Glutamatergic neuron (in vitro differentiated cells): ENCODE results near the gene MBOAT1. TPM values are rescaled to one million over a fixed set of nuclear protein-coding genes. Genes with fewer than 3 reads are reported as not detected.

Experiments used
- DNase-seq: peaks from one replicate; pipeline ENCODE4 v3.0.0; 2022
- H3K27ac Mint-ChIP-seq: one replicate; pipeline ENCODE4 v1.8.0; 2020; ENCODE audit warnings: mild to moderate bottlenecking, mixed read lengths, inconsistent platforms; ENCODE audit not compliant: unreplicated experiment
- H3K27me3 Mint-ChIP-seq: one replicate; pipeline ENCODE4 v1.8.0; 2020; ENCODE audit warnings: mild to moderate bottlenecking, moderate library complexity, mixed read lengths, inconsistent platforms; ENCODE audit not compliant: unreplicated experiment
- H3K36me3 Mint-ChIP-seq: one replicate; pipeline ENCODE4 v1.8.0; 2020; ENCODE audit warnings: mild to moderate bottlenecking, mixed read lengths, inconsistent platforms; ENCODE audit not compliant: unreplicated experiment
- H3K4me1 Mint-ChIP-seq: one replicate; pipeline ENCODE4 v1.8.0; 2020; ENCODE audit warnings: mild to moderate bottlenecking, low read depth, mixed read lengths, inconsistent platforms; ENCODE audit not compliant: unreplicated experiment
- H3K4me3 Mint-ChIP-seq: one replicate; pipeline ENCODE4 v1.8.0; 2020; ENCODE audit warnings: mild to moderate bottlenecking, mixed read lengths, inconsistent platforms; ENCODE audit not compliant: unreplicated experiment
- H3K9me3 Mint-ChIP-seq: one replicate; pipeline ENCODE4 v1.8.0; 2020; ENCODE audit warnings: mild to moderate bottlenecking, moderate library complexity, mixed read lengths, inconsistent platforms; ENCODE audit not compliant: unreplicated experiment
- total RNA-seq: library from RNA; stranded (reverse); fragmentation: NEBNext Ultra II Directional; extraction: Animal tissue kit (Norgen Biotek cat#: 25700); gene quantifications from one replicate; pipeline ENCODE4 v1.2.1, GENCODE V29; 2021; ENCODE audit not compliant: unreplicated experiment
- TF ChIP-seq, protein P1 (sequence below): fragments of 200-600 bp; sonication (generic); IDR thresholded peaks from one replicate; pipeline ENCODE4 v1.5.0; 2021; ENCODE audit not compliant: partially characterized antibody, unreplicated experiment

MBOAT1 gene
- total RNA-seq, 1 donor from 2014 or later, result not detected

GRCh38 chr6:20160541-20161283, 51.6 kb downstream of the MBOAT1 start:
- Mint-ChIP-seq H3K27me3 (no peaks in the 10 kb centered on the region), H3K4me3 (no peak overlapping the region), H3K4me1 (no peaks in the 10 kb centered on the region), H3K36me3 (no peaks in the 10 kb centered on the region), H3K27ac (no peak overlapping the region), H3K9me3 (no peaks in the 10 kb centered on the region)
- TF ChIP-seq, protein P1, sequence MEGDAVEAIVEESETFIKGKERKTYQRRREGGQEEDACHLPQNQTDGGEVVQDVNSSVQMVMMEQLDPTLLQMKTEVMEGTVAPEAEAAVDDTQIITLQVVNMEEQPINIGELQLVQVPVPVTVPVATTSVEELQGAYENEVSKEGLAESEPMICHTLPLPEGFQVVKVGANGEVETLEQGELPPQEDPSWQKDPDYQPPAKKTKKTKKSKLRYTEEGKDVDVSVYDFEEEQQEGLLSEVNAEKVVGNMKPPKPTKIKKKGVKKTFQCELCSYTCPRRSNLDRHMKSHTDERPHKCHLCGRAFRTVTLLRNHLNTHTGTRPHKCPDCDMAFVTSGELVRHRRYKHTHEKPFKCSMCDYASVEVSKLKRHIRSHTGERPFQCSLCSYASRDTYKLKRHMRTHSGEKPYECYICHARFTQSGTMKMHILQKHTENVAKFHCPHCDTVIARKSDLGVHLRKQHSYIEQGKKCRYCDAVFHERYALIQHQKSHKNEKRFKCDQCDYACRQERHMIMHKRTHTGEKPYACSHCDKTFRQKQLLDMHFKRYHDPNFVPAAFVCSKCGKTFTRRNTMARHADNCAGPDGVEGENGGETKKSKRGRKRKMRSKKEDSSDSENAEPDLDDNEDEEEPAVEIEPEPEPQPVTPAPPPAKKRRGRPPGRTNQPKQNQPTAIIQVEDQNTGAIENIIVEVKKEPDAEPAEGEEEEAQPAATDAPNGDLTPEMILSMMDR, result no peak
- DNase-seq, result no peak

- Mint-ChIP-seq H3K4me1 (no peaks in the 10 kb centered on the region), H3K4me3 (no peak overlapping the region), H3K27me3 (no peaks in the 10 kb centered on the region), H3K27ac (no peak overlapping the region), H3K36me3 (no peaks in the 10 kb centered on the region), H3K9me3 (no peaks in the 10 kb centered on the region)
- TF ChIP-seq, protein P1, result no peak
- no peak for DNase-seq
These were observed 52.3 kb downstream of the MBOAT1 start for GRCh38 chr6:20159781-20160540.

DNA sequence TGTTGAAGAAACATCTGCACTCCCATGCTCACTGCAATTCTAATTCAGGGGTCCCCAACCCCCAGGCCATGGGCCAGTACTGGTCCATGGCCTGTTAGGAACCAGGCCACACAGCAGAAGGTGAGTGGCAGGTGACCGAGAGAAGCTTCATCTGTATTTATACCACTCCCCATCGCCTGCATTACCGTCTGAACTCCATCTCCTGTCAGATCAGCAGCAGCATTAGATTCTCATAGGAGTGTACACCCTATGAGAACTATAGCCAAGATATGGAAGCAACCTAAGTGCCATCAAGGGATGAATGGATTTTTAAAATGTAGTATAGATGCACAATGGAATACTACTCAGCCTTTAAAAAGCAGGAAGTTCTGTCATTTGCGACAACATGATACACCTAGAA, 53.2 kb downstream of the MBOAT1 start:
- no peak for DNase-seq
- TF ChIP-seq, protein P1, result no peak
- Mint-ChIP-seq H3K9me3 (no peaks in the 10 kb centered on the region), H3K27me3 (no peaks in the 10 kb centered on the region), H3K4me3 (no peak overlapping the region), H3K27ac (no peak overlapping the region), H3K36me3 (no peaks in the 10 kb centered on the region), H3K4me1 (no peaks in the 10 kb centered on the region)

- no peaks in the 10 kb centered on the region for H3K27me3 Mint-ChIP-seq
- TF ChIP-seq, protein P1, result no peak
- no peak for DNase-seq
- H3K4me3 Mint-ChIP-seq, result no peak overlapping the region
- no peaks in the 10 kb centered on the region for H3K9me3 Mint-ChIP-seq
- H3K36me3 Mint-ChIP-seq, result no peaks in the 10 kb centered on the region
- no peak overlapping the region for H3K27ac Mint-ChIP-seq
- H3K4me1 Mint-ChIP-seq, result no peaks in the 10 kb centered on the region
These were observed 53.6 kb downstream of the MBOAT1 start for GRCh38 chr6:20158676-20159075.

DNA sequence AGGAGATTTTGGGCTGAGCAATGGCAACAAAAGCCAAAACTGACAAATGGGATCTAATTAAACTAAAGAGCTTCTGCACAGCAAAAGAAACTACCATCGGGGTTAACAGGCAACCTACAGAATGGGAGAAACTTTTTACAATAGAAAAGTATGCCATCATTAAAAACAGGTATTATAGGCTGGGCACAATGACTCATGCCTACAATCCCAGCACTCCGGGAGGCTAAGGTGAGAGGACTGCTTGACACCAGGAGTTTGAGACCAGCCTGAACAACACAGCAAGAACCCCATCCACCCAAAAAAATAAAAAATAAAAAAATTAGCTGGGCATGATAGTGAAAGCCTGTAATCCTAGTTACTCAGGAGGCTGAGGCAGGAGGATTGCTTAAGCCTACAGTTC, 55.4 kb downstream of the MBOAT1 start:
- no peaks in the 10 kb centered on the region for H3K4me1 Mint-ChIP-seq

More for the DNA sequence above, 55.4 kb downstream of the MBOAT1 start:
- no peak for DNase-seq
- Mint-ChIP-seq H3K9me3 (no peaks in the 10 kb centered on the region), H3K27me3 (no peaks in the 10 kb centered on the region), H3K4me3 (no peak overlapping the region), H3K27ac (no peak overlapping the region), H3K36me3 (no peaks in the 10 kb centered on the region)
- TF ChIP-seq, protein P1, result no peak
